Measurements from ENCODE around the gene BARX2. TPM values are rescaled to one million over a fixed set of nuclear protein-coding genes. Genes with fewer than 3 reads are reported as not detected.

BARX2 gene
- total RNA-seq, 1 donor from 2014 or later: not detected

DNA sequence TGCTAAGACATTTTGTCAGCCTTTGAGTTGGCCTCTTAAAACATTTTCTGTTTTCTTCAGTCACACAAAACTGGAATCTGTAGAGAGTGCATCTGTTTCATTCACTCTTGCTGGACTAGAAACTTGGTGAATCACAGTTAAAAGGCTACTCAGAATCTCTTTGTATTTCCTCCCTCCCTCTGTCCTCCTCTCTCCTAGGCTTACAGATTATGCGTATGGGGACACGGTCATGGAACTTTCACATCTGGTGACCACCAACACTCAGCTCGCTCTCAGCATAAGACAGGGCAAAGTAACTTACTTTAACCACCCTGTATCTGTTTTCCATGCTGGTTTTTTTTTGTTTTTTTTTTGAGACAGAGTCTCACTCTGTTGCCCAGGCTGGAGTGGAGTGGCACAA lies 50.4 kb downstream of the BARX2 start:
- intact Hi-C loops (cut with DNase I): no loop called here
- no peak for ATAC-seq (ENCODE audit: poor library complexity)
- DNase-seq: no peak

DNA sequence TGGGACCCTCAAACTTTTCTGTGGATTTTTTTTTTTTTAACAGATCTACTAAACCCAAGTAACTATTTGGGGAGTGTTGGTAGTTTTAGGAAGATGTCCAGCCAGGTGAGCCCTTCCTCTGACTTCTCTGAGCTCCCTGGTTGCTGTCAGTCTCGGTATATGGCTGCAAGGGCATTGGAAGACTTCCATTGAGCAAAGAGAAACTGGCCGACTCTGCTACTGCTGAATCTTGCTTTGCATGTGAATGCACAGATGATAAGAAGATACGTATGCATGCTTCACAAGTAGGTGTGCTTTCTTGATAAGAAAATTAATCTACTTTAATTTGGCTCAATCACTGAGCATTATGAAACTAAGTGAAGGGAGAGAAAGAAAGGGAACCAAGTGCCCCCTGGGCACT lies 51.1 kb downstream of the BARX2 start:
- DNase-seq: no peak
- ATAC-seq (ENCODE audit: poor library complexity): no peak
- intact Hi-C loops (cut with DNase I): no loop called here

DNA sequence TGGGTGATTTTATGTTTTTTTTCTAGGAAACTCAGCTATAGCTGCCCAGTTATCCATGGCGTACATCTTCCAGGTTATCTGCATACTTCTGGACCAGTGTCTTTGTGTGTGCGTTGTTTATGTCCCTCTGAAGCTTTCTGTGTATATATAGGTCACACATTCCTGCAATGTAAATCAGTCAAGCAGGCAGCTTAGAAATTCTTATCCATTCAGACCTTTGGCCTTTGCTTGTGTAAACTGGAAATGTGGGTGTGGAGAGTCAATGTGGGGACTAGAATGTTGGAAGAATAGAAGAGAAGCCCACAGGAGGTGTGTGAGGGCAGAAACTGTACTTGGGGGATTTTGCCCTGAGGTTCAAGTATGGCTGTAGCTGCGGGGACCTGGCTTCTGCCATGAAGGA lies 51.7 kb downstream of the BARX2 start:
- intact Hi-C loops (cut with DNase I): no loop called here
- DNase-seq (no peak), ATAC-seq (ENCODE audit: poor library complexity) (no peak)

DNA sequence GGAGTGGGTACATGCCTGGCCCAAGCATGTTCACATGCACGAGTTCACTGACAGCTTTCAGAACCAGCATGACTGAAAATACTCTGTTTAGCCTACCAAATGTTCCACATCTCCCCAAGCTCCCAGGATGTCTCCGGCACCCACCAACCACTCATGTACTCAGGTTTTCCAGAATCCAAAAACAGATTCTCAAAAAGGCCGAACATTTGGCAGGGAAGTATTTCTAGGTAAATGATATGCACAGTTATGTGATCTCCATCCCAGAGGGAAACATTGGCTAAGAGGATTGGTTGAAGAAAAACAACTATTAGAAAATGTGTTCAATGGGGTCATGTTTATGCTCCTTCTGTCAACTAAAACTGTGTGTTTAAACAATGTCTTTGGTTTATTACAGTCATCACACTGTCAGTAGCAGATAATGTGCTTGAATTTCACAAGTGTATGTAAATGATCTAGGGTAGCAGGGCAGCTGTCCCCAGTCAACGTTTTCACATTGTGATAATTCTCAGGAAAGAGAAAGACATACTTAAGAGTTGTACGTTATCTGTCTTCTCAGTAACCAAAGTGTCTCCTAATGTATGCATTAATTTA lies 52.3 kb downstream of the BARX2 start:
- no peak for ATAC-seq (ENCODE audit: poor library complexity)
- intact Hi-C loops (cut with DNase I): no loop called here
- DNase-seq: no peak

DNA sequence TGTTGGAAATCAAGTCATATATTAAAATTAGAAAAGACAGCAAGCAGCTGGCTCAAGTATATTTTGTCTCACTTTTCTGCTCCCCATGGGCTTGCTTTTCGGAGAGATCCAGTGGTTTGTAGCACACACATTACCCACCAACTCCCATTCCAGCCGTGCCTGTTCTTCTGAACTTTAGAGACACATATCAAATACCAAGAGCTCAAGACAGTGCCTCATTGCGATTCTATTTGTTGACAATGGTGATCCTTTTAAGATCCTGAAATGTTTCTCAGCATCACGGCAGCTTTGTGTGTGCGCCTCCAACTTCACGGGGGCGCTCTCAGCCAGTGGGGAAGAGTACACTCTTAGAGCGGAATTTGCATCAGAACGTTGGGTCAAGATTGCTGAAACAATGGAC lies 52.9 kb downstream of the BARX2 start:
- DNase-seq (no peak), ATAC-seq (ENCODE audit: poor library complexity) (no peak)
- intact Hi-C loops (cut with DNase I): no loop called here

DNA sequence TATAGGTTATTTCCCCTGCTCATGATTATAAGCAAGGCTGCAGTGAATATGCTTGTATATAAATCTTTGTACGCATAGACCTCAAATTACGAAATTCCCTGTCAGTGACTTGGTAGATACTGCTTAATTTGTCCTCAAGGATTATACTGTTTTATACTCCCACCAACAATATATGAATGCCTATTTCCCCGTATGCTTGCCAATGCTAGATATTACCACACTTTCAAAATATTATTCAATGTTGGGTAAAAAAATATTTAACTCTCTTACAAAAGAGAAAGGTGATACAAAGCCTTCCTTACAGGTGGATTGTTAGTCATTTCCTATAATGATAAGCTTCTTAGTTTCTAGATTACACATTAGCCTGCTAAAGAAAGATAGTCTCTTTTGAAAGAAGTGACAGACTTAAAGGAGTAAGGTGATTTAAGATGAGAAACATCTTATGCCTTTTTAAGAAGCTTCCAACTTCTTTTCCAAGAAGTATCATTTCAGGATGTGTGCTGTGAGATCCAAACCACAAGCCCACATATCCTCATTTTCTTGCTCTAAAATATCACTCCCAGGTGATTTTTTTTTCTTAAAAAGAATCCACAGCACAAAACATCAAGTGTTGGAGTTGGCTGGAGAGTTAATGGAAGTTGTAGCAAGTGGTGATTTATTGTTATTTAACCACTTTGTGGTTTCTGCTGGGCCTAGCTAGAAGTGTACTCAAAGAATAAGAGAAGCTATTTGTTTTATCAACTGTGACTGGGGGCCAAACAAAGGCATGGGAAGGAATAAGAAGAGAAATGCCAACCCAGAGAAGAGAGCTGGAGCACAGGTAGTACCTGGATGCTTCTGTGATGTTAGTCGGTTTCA lies 59.2 kb downstream of the BARX2 start:
- ATAC-seq (ENCODE audit: poor library complexity): no peak
- intact Hi-C loops (cut with DNase I): no loop called here

DNA sequence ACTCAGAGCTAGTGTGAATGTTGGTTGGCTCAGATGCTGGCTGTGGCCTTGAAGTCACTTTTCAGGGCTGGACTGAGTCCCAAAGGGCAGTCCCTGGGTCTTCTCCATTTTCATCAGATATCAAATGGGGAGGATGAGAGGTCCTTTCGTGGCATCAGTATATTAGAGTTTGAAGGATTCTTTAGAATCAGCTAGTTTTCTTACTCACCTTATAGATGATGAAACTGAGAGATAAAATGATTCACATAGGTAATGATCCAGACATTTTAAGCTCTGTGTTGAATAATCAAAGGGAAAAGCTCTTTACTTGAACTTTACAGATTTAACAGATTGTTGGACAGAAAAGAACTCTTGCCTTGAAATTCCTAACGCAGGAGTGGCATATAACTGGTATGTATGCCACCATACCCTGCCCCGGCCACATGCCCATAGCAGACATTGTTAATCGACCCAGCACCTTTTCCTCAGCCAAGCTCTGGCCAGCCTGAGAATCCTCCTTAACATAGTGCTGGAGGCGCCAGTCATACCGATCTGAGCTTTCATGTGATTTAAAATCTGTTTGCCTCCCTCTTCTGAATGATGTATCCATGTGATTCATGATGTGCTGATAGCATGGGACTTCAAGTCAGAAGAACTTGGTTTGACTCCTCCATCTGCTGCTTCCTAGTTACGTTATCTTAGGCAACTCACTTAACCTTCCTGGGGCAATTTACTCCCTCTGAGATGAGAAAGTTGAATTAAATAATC lies 60.0 kb downstream of the BARX2 start:
- DNase-seq (no peak), ATAC-seq (ENCODE audit: poor library complexity) (no peak)
- intact Hi-C loops (cut with DNase I): no loop called here

More for the DNA sequence above, 59.2 kb downstream of the BARX2 start:
- DNase-seq: no peak

DNA sequence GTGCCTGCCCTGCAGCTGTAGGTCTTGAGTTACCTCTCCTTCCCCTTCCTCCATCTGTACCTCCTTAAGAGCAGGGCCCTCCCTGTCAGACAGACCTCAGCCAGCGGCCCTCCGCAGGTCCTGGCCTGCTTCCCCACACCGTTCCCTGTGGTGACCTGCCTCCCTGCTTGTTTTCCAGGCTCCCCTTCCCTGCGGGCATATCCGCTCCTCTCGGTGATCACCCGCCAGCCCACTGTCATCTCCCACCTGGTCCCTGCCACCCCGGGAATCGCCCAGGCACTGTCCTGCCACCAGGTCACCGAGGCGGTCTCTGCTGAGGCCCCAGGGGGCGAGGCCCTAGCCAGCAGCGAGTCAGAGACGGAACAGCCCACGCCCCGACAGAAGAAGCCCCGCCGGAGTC lies 60.9 kb downstream of the BARX2 start:
- ATAC-seq (ENCODE audit: poor library complexity): no peak
- no peak for DNase-seq

DNA sequence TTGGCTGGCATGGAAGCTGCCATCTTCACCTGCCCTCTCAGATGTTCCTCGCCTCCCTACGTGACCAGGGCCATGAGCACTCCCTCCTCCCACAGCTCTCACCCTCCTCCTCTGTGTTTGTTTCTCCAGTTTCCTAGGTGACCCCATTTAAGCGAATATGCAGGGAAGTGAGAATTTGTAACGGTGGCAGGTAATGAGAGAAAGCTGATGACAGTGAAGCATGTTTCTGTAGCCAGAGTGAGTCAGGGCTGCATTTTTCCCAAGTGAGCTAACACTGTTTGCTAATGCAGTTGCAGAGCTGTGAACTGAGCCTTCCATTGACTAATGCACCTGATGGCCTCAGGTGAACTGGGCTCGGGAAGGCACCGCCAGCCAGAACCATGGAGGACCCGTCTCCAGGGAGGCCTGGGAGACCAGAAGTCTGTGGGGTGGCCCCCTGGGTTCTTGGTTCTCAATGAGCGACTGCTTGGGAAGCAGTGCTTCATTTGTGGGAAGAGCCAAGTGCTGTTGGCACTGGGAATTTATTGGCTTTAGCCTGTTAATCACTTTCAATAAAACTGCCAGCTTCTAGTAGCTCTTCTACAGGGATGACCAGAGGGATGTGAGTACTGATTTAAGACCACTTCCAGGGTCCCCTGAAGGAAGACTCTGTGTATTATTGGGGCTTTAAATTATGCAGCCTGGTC lies 64.5 kb downstream of the BARX2 start:
- intact Hi-C loops (cut with DNase I): no loop called here
- ATAC-seq (ENCODE audit: poor library complexity): no peak
- no peak for DNase-seq

More for the DNA sequence above, 60.9 kb downstream of the BARX2 start:
- intact Hi-C loops (cut with DNase I): no loop called here

DNA sequence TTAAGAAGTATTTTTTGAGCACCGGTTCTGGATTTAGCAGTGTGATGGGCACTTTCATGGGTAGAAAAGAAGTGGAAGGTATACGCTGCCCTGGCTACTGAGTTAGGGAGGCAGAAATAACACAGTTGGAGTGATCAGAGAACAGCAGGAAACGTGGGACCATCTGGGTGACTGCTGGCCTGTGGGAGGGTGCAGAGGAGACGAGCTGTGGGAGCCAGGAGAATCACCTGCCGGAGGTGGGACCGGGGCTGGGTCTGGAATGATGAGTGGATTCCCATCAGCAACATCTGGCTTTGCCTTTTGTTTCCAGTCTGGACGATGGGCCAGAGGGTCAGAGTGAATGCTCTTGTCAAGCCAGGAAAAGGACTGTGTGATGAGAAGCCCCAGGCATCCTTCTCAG lies 66.5 kb downstream of the BARX2 start:
- ATAC-seq (ENCODE audit: poor library complexity) (no peak), DNase-seq (no peak)
- intact Hi-C loops (cut with DNase I): no loop called here

DNA sequence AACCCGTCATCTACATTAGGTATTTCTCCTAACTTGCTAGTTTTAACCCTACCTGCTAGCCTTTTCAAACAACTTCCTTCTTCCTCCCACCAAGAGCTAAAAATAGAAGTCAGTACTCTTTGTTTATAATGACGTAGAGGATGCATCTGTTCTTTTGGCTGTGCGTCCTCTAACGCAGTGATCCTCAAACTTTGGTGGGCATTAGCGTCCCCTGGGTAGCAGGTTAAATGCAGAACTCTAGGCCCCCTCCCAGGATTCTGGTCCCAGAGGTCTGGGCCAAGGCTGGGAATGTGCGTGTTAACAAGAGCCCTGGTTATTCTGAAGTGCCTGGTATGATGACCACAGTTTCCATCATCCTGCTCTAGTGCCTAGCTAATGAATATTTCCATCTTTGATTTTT lies 67.6 kb downstream of the BARX2 start:
- no peak for DNase-seq
- ATAC-seq (ENCODE audit: poor library complexity): no peak
- intact Hi-C loops (cut with DNase I): no loop called here

DNA sequence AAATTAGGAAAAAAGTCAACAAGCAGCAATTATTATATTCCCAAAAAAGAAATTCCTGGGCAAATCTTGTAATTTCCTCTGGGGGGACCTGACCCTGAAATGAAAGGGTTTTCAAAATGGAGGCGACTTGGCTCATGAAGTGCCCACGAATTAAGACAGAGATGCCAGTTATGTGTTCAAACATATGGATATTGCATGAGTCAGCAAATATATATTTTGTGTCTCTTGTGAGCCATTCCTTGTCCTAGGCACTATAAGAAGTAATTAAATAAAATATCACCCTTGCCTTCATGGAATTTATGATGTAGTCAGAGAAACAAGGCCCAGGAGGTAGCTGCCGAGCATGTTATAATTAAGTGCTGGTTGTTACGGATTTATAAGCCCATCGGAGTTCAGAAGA lies 68.6 kb downstream of the BARX2 start:
- no peak for DNase-seq
- no peak for ATAC-seq (ENCODE audit: poor library complexity)
- intact Hi-C loops (cut with DNase I): no loop called here

DNA sequence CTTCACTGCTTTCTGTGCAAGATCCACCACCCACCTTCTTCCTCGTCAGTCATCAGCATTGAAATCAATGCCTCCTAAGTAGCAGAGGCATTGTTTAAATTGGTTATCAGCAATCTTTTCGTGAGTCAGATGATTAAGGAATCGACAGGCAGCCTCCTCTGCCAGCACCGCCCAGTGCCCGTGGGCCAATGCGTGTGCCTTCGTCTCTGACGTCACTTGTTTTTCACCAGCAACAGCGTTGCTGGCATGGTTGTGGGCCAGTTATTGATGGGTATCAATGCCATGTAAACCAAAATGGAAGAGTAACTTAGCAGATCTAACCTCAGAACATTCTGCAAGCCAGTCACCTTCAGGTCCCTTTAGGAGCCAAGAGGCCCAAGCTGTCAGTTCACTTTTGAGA lies 69.6 kb downstream of the BARX2 start:
- ATAC-seq (ENCODE audit: poor library complexity) (no peak), DNase-seq (no peak)
- intact Hi-C loops (cut with DNase I): no loop called here

DNA sequence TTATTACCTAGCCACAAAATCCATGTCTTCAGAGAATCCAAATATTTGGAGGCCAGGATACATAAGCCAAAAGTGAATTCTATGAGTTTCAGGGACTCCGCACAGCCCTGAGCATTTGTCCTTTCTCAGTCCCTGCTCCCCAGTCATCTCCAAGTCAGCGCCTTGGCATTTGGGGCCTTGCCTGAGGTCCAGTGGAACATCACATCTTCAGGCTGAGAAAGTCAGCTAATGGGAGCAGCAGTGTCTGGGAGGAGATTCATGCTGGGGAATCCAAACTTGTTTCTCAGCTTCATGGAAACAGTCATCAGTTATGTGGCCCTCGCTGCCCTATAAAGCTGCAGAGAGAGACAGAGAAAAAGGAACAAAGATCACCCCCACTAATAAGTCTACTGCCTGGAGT lies 70.9 kb downstream of the BARX2 start:
- ATAC-seq (ENCODE audit: poor library complexity) (no peak), DNase-seq (no peak)
- intact Hi-C loops (cut with DNase I): no loop called here

DNA sequence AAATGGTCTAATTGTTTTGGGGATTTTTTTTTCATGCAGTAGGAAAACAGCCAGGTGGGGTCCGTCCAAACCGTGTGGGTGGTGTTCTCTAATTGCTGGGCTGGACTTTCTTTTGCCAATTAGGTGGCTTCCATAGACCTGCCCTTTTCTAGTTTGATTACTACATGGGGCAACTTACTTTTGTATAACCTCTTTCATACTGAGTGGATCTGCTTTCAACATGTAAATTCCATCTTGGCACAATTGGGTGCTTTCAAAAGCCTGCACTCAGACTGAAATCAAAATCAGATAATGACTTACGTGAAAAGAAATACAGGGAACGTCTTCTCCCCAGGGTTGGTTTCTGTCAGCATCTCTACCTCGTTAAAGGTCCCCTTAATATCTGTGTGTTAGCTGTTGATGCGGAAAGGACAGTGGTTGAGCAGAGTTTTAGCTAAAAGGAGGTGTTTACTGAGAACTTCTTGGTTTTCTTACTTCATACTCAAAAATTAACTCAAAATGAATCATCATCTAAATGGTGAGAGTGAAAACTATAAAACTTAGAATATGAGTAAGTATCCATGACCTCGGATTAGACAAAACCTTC lies 72.1 kb downstream of the BARX2 start:
- ATAC-seq (ENCODE audit: poor library complexity) (no peak), DNase-seq (no peak)
- intact Hi-C loops (cut with DNase I): no loop called here

DNA sequence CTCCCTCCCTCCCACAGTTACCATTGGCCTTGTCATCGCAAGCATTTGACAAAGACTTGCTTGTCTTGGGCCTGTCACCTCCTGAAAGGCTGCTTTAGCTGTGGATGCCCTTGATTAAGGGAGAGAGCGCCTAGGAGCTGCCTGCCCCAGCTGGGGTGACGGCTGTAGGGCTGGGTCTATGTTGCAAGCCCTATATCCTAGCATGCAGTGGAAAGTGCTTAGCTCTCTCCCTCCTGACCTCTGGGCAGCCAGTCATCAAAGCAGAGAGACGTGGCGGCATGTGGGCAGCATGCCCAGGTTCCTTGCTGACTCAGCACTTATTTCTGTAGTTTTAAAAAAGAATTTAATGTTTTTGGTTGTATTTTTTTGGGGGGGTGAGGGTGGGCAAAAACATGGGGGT lies 75.9 kb downstream of the BARX2 start:
- no peak for ATAC-seq (ENCODE audit: poor library complexity)
- intact Hi-C loops (cut with DNase I): no loop called here
- DNase-seq: no peak

DNA sequence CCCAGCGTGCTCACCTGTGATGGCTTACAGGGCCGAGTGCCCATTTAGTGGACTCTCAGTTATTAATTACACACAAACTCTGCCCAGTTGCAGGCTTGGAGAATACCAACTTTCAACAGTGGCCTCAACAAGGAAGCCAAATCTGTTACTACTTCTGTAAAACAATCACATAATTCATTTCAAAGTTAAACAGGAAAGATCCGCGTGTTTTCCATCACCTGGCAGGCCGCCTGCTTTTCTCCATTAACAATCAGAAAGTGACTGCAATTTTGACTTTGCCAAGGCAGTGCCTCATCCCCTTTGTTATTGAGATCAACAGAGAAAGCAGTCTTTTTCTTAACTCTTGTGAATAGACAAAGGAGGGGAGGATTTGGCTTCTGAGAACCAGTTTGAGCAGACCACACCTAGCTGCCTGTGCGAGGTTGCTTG lies 77.7 kb downstream of the BARX2 start:
- DNase-seq (no peak), ATAC-seq (ENCODE audit: poor library complexity) (no peak)
- intact Hi-C loops (cut with DNase I): no loop called here

DNA sequence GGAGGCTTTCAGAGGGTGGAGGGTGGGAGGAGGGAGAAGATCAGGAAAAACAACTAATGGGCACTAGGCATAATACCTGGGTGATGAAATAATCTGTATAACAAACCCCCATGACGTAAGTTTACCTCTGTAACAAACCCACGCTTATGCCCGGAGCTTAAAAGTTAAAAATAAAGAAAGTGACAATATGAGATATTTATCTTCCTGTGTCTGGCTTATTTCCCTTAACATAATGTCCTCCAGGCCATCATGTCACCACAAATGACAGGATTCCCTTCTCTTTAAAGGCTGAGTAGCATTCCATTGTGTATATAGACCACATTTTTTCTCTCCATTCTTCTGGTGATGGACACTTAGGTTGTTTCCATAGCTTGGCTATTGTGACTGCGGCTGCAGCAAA lies 79.5 kb downstream of the BARX2 start:
- intact Hi-C loops (cut with DNase I): no loop called here
- ATAC-seq (ENCODE audit: poor library complexity): no peak
- DNase-seq: no peak

All from Right ventricle myocardium superior (tissue), 1 donor.